ENCODE results near the gene ZNF559.

DNA sequence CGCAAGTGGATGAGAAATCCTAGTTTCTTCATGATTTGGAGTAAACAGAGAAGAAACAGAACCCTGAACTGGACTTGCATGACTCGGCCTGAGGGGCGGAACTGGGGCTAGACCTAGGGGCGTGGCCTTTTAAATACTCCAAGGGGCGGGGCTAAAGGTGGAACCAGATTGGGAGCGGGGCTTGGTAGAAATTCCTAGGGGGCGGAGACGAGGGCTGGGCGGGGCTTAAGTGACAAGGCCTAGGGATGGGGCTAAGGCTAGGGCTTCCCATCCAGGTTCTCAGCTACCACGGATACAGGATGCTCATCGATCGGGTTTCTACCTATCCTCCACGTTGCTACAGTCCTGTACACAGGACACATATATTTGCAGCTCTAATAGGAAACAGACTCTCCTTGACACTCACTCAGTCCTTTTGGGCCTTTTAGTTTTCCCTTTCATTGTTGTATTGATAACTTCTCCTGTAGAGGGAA lies 14.0 kb upstream of the ZNF559 start:
- TF ChIP-seq, protein P1, sequence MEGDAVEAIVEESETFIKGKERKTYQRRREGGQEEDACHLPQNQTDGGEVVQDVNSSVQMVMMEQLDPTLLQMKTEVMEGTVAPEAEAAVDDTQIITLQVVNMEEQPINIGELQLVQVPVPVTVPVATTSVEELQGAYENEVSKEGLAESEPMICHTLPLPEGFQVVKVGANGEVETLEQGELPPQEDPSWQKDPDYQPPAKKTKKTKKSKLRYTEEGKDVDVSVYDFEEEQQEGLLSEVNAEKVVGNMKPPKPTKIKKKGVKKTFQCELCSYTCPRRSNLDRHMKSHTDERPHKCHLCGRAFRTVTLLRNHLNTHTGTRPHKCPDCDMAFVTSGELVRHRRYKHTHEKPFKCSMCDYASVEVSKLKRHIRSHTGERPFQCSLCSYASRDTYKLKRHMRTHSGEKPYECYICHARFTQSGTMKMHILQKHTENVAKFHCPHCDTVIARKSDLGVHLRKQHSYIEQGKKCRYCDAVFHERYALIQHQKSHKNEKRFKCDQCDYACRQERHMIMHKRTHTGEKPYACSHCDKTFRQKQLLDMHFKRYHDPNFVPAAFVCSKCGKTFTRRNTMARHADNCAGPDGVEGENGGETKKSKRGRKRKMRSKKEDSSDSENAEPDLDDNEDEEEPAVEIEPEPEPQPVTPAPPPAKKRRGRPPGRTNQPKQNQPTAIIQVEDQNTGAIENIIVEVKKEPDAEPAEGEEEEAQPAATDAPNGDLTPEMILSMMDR (IDR thresholded peaks at IDR 0.05; ENCODE audit: control extremely low read depth in 1 of 3, insufficient read depth in 1 of 3, low read depth in 1 of 3, low read length in 3 of 3): no peak
- no peak for TF ChIP-seq GTF2F1 (IDR thresholded peaks at IDR 0.05; ENCODE audit: borderline replicate concordance, low read depth, low read length)
- no peak for TF ChIP-seq EZH2 (IDR thresholded peaks at IDR 0.05; ENCODE audit: low read depth, low read length, severe bottlenecking)
- TF ChIP-seq KDM1A (IDR thresholded peaks at IDR 0.05; ENCODE audit: borderline replicate concordance, low read length): no peak
- TF ChIP-seq POLR2AphosphoS5 (IDR thresholded peaks at IDR 0.05; ENCODE audit: low read depth, low read length): no peak
- no peak for TF ChIP-seq EP300 (IDR thresholded peaks at IDR 0.05; ENCODE audit: borderline replicate concordance in 1 of 2, low read depth in 2 of 2, low read length in 2 of 2)
- TF ChIP-seq POLR2A (IDR thresholded peaks at IDR 0.05; ENCODE audit: control extremely low read depth in 1 of 2, low read depth in 2 of 2, low read length in 2 of 2): no peak; a peak in 1 of 3 replicates

All from H1 (cell line).